ENCODE measurements around the gene OR6Y1. TPM values are rescaled to one million over a fixed set of nuclear protein-coding genes. Genes with fewer than 3 reads are reported as not detected.

OR6Y1 gene
- total RNA-seq, 2 donors from 2014 or later, result not detected

- H3K4me1 ChIP-seq (ENCODE audit: control insufficient read depth, insufficient read depth, low read length), result no peaks in the 10 kb centered on the region
- WGBS, 2 experiments (ENCODE audit: insufficient coverage in 1 of 2, insufficient read length in 1 of 2), result 100% methylated on average over 1 of the region's 2 CpGs; no CpG with 5 or more reads in 1 of the 2 experiments
- no peaks in the 10 kb centered on the region for H3K9me3 ChIP-seq (ENCODE audit: control insufficient read depth, low read length)
- no peak overlapping the region for H3K27ac ChIP-seq (ENCODE audit: low read depth, low read length)
- Mint-ChIP-seq H3K36me3 (ENCODE audit: low read depth) (no peaks in the 10 kb centered on the region), H3K27ac (no peak overlapping the region), H3K9me3 (no peaks in the 10 kb centered on the region), H3K27me3 (ENCODE audit: insufficient read depth) (peaks cover 2% of the 10 kb centered on the region), H3K4me1 (no peaks in the 10 kb centered on the region), H3K4me3 (no peak overlapping the region)
- H3K4me3 ChIP-seq (ENCODE audit: low read length), result no peak overlapping the region
- H3K9ac ChIP-seq (ENCODE audit: extremely low read depth, low read length, poor library complexity, severe bottlenecking), result no peak overlapping the region
- H3K36me3 ChIP-seq (ENCODE audit: control insufficient read depth, insufficient read depth, low read length), result no peaks in the 10 kb centered on the region
- H3K27me3 ChIP-seq (ENCODE audit: control insufficient read depth, insufficient read depth, low read length, poor library complexity, severe bottlenecking), result no peaks in the 10 kb centered on the region
- no peak for DNase-seq
- no peak for TF ChIP-seq CTCF (conservative IDR thresholded peaks at IDR 0.05)
Measured at GRCh38 chr1:158563853-158564252, 9.6 kb upstream of the OR6Y1 start.

- no peaks in the 10 kb centered on the region for H3K9me3 Mint-ChIP-seq
- peaks cover 2% of the 10 kb centered on the region for H3K27me3 Mint-ChIP-seq (ENCODE audit: insufficient read depth)
- no peaks in the 10 kb centered on the region for H3K4me1 ChIP-seq (ENCODE audit: control insufficient read depth, insufficient read depth, low read length)
- H3K4me1 Mint-ChIP-seq, result no peaks in the 10 kb centered on the region
- H3K9me3 ChIP-seq (ENCODE audit: control insufficient read depth, low read length), result no peaks in the 10 kb centered on the region
- H3K36me3 ChIP-seq (ENCODE audit: control insufficient read depth, insufficient read depth, low read length), result no peaks in the 10 kb centered on the region
- H3K36me3 Mint-ChIP-seq (ENCODE audit: low read depth), result no peaks in the 10 kb centered on the region
- no peak overlapping the region for H3K4me3 Mint-ChIP-seq
- H3K27me3 ChIP-seq (ENCODE audit: control insufficient read depth, insufficient read depth, low read length, poor library complexity, severe bottlenecking), result no peaks in the 10 kb centered on the region
- DNase-seq, result no peak
- no peak for TF ChIP-seq CTCF (conservative IDR thresholded peaks at IDR 0.05)
- no peak overlapping the region for H3K27ac ChIP-seq (ENCODE audit: low read depth, low read length)
- no peak overlapping the region for H3K4me3 ChIP-seq (ENCODE audit: low read length)
- WGBS, 2 experiments (ENCODE audit: insufficient coverage in 1 of 2, insufficient read length in 1 of 2), result 100% methylated on average over 1 of the region's 1 CpG
- no peak overlapping the region for H3K9ac ChIP-seq (ENCODE audit: extremely low read depth, low read length, poor library complexity, severe bottlenecking)
- H3K27ac Mint-ChIP-seq, result no peak overlapping the region
Measured at GRCh38 chr1:158559696-158560095, 5.5 kb upstream of the OR6Y1 start.

GRCh38 chr1:158552296-158552695 lies 1.9 kb downstream of the OR6Y1 start:
- no peaks in the 10 kb centered on the region for H3K27me3 Mint-ChIP-seq (ENCODE audit: insufficient read depth)
- Histone ChIP-seq H3K36me3 (ENCODE audit: control insufficient read depth, insufficient read depth, low read length) (no peaks in the 10 kb centered on the region), H3K9me3 (ENCODE audit: control insufficient read depth, low read length) (no peaks in the 10 kb centered on the region), H3K9ac (ENCODE audit: extremely low read depth, low read length, poor library complexity, severe bottlenecking) (no peak overlapping the region), H3K4me1 (ENCODE audit: control insufficient read depth, insufficient read depth, low read length) (no peaks in the 10 kb centered on the region), H3K4me3 (ENCODE audit: low read length) (no peak overlapping the region), H3K27ac (ENCODE audit: low read depth, low read length) (no peak overlapping the region), H3K27me3 (ENCODE audit: control insufficient read depth, insufficient read depth, low read length, poor library complexity, severe bottlenecking) (no peaks in the 10 kb centered on the region)
- H3K4me1 Mint-ChIP-seq, result no peaks in the 10 kb centered on the region
- no peak for DNase-seq
- TF ChIP-seq CTCF (conservative IDR thresholded peaks at IDR 0.05), result no peak
- H3K9me3 Mint-ChIP-seq, result no peaks in the 10 kb centered on the region
- H3K4me3 Mint-ChIP-seq, result no peak overlapping the region
- H3K27ac Mint-ChIP-seq, result no peak overlapping the region
- WGBS, 2 experiments (ENCODE audit: insufficient coverage in 1 of 2, insufficient read length in 1 of 2), result 88 to 100% methylated on average over 1 of the region's 1 CpG
- no peaks in the 10 kb centered on the region for H3K36me3 Mint-ChIP-seq (ENCODE audit: low read depth)

Measured in endodermal cell (in vitro differentiated cells).